GM12891 (cell line): Measurements from ENCODE around the gene NKAIN2.
"Not testable (repeated sequence)": the region's sequence is repeated elsewhere in the genome, so short reads cannot be mapped to it uniquely, and the experiment has no call there.

Experiments
- DNase-seq: peaks from one replicate; pipeline ENCODE4 v3.0.0; 2011; ENCODE audit warnings: low spot score; ENCODE audit not compliant: insufficient read length
- FAIRE-seq: peaks from 2 replicates; lab custom pipeline; 2011; peaks lifted over from hg19 to GRCh38; lab: Jason Lieb, UNC
- PAX5 ChIP-seq: IDR thresholded peaks from 2 replicates; pipeline ENCODE4 v1.6.1; 2011; ENCODE audit warnings: low read length, moderate library complexity, mild to moderate bottlenecking; ENCODE audit not compliant: insufficient read depth, severe bottlenecking
- POLR2A ChIP-seq: IDR thresholded peaks from 2 replicates; pipeline ENCODE4 v1.6.1; 2011; ENCODE audit warnings: low read depth, low read length, control low read depth
- POLR2AphosphoS5 ChIP-seq: IDR thresholded peaks from 2 replicates; pipeline ENCODE4 v1.6.1; 2011; ENCODE audit warnings: low read depth, low read length, control low read depth
- POU2F2 ChIP-seq: IDR thresholded peaks from 2 replicates; pipeline ENCODE4 v1.6.1; 2011; ENCODE audit warnings: low read depth, mild to moderate bottlenecking, control low read depth, low read length, moderate library complexity
- SPI1 ChIP-seq: IDR thresholded peaks from 2 replicates; pipeline ENCODE4 v1.6.1; 2011; ENCODE audit warnings: low read depth, low read length, control low read depth
- TAF1 ChIP-seq: IDR thresholded peaks from 2 replicates; pipeline ENCODE4 v1.6.1; 2011; ENCODE audit warnings: low read depth, low read length, control low read depth

Gene NKAIN2

GRCh38 chr6:124002377-124003081, 198.9 kb downstream of the NKAIN2 start:
- FAIRE-seq = no peak
- TF ChIP-seq TAF1 (no peak), POLR2A (no peak), POU2F2 (no peak), SPI1 (no peak), POLR2AphosphoS5 (no peak), PAX5 (no peak)
- no peak for DNase-seq

DNA sequence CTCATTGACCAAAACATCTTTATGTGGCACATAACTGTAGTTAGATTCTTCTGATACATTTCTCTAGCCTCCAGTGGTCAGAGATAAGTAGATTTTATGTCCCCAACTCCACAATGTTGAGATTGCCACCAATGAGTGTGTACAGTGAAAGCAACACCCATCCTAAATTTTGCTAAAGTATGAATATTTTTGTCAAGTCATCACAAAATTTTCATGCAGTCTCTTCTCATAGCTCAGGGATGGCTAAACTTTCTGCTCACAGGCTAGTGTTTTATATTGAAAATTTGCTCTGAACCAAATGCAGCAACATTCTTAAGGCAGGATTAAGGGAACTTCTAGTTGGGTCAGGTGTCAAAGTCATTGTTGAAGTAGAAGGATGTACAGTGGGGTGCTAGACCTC, 203.6 kb downstream of the NKAIN2 start:
- FAIRE-seq (no peak), DNase-seq (no peak)
- no peak for TF ChIP-seq TAF1
- no peak for TF ChIP-seq PAX5
- no peak for TF ChIP-seq POLR2AphosphoS5
- no peak for TF ChIP-seq SPI1
- TF ChIP-seq POLR2A = no peak
- TF ChIP-seq POU2F2 = no peak

DNA sequence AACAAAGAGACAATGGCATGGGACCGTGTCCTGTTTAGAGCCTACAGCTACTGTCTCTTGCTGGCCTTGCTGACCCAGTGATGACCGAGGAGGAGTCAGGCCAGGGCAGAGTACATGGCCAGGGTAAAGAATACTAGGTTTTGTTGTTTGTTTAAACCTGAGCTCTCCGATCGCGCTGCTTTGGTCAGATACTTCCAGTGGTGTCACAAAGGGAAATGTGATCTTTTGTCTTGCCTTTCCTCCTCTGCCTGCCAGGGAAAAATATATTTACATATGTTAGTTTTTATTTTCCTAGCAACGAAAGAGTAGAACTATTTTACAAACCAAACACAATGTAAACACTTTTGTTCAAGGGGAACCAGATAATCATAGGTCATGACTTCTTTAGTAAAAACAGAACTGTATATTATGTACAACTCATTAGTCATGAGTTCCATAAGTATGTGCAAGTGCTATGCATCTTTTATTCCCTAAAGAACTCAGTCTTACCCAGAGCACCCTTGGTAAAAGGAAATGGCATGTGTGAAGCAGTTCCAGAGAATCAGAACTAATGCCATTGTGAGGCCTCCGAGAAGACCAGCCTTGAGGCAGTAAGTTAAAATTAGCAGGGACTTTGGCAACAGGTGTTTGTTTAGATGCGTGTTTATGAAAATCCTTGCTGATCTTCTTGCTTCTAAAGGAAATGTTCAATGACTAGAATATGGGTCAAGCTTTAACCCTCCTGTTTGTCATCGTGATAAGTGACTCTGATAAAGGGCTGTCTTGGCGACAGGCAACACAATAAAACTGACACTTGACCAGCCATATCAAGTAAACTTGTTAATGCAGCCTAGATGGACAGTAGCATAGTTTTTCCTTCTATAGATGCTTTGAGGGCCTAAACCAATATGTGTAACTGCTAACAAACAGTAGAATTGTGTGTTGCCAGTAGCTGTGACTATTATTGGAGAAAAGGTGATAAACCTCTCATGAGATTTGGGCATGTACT, 204.6 kb downstream of the NKAIN2 start:
- DNase-seq (no peak), FAIRE-seq (no peak)
- TF ChIP-seq POLR2A (no peak), POLR2AphosphoS5 (no peak), SPI1 (no peak), POU2F2 (no peak), TAF1 (no peak), PAX5 (no peak)

- TF ChIP-seq POLR2A (no peak), POU2F2 (no peak), TAF1 (no peak), SPI1 (no peak), PAX5 (no peak), POLR2AphosphoS5 (no peak)
- no peak for FAIRE-seq
- DNase-seq = no peak
These were observed 205.5 kb downstream of the NKAIN2 start for GRCh38 chr6:124008988-124009765.

GRCh38 chr6:124010574-124010973, 206.9 kb downstream of the NKAIN2 start:
- TF ChIP-seq PAX5 (no peak), SPI1 (no peak), POU2F2 (no peak), TAF1 (no peak), POLR2AphosphoS5 (no peak), POLR2A (no peak)
- no peak for FAIRE-seq
- DNase-seq = no peak

- DNase-seq (no peak), FAIRE-seq (no peak)
- TF ChIP-seq POU2F2 = no peak
- TF ChIP-seq TAF1 = no peak
- no peak for TF ChIP-seq SPI1
- TF ChIP-seq POLR2A = no peak
- TF ChIP-seq POLR2AphosphoS5 = no peak
- TF ChIP-seq PAX5 = no peak
These were observed 207.5 kb downstream of the NKAIN2 start for GRCh38 chr6:124011180-124011579.

- FAIRE-seq, DNase-seq: not testable (repeated sequence)
These were observed 218.4 kb downstream of the NKAIN2 start for GRCh38 chr6:124022051-124022450.

DNA sequence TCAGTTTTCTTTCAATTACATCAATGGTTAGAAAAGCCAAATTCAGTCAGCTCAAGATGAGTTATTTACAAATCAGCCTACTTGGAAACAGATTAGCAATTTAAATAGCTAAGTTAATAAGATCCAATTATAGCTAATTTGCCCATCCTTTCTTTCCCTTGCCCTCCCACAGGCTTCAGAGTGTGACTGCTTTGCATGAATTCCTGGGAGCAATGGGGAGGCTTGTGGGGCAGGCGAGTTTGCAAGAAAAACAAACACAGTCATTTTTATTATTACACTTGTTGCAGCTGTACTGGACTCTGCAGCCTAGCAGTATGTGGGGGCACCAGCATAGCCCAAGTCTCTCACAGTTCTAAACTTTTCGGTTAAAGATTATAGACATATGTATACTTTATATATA, 219.0 kb downstream of the NKAIN2 start:
- TF ChIP-seq POLR2A (no peak), POU2F2 (no peak), POLR2AphosphoS5 (no peak), SPI1 (no peak), PAX5 (no peak), TAF1 (no peak)
- no peak for FAIRE-seq
- no peak for DNase-seq

GRCh38 chr6:124026694-124027093, 223.0 kb downstream of the NKAIN2 start:
- no peak for DNase-seq
- FAIRE-seq = no peak
- TF ChIP-seq POLR2A (no peak), POU2F2 (no peak), POLR2AphosphoS5 (no peak), TAF1 (no peak), PAX5 (no peak), SPI1 (no peak)
